Panc1 (cell line): ENCODE measurements around the gene PKIB. TPM values are rescaled to one million over a fixed set of nuclear protein-coding genes. Genes with fewer than 3 reads are reported as not detected.
A peak's percentile ranks its signal among the peaks of the same experiment; 100 is the strongest.

Source experiments
- ATAC-seq: fragments of 200-7000 bp; cut with Tn5 transposase; 2 replicates; pipeline ENCODE4 v1.9.1; 2020; ENCODE audit warnings: mild to moderate bottlenecking, moderate library complexity
- BruUV-seq: library from RNA; stranded (reverse); fragments of 400-500 nt; replicated peaks from 2 replicates; lab custom pipeline; 2021; lab: Mats Ljungman, UMichigan
- CTCF ChIA-PET: fragments of 300-600 bp; sonication (Branson Sonifier 250); formaldehyde crosslinking; loops from one replicate; lab custom pipeline; 2022; ENCODE audit warnings: antibody characterized with exemption; lab: Charles Lee
- POLR2A ChIA-PET: fragments of 300-600 bp; sonication (Branson Sonifier 250); formaldehyde crosslinking; loops from one replicate; lab custom pipeline; 2022; ENCODE audit warnings: antibody characterized with exemption; lab: Charles Lee
- DNase-seq: peaks from one replicate; pipeline ENCODE4 v3.0.0-alpha.2; 2010; ENCODE audit warnings: low read depth, low spot score
- H3K27ac ChIP-seq: 2 replicates; pipeline ENCODE4 v1.5.1; 2011; ENCODE audit warnings: mild to moderate bottlenecking, low read length, inconsistent platforms
- H3K27me3 ChIP-seq: fragments of 200-500 bp; sonication (Bioruptor generic); 2 replicates; pipeline ENCODE4 v1.6.0; 2014; ENCODE audit warnings: low read length, inconsistent platforms; ENCODE audit not compliant: control insufficient read depth, insufficient read depth
- H3K36me3 ChIP-seq: fragments of 200-500 bp; sonication (Bioruptor generic); 2 replicates; pipeline ENCODE4 v1.5.1; 2014; ENCODE audit warnings: inconsistent platforms, mild to moderate bottlenecking, low read length, moderate library complexity; ENCODE audit not compliant: control insufficient read depth, insufficient read depth
- H3K4me1 ChIP-seq: 2 replicates; pipeline ENCODE4 v1.5.1; 2011; ENCODE audit warnings: inconsistent platforms, mild to moderate bottlenecking, low read length, moderate library complexity; ENCODE audit not compliant: control insufficient read depth, insufficient read depth
- H3K4me3 ChIP-seq, 2 experiments: 2 replicates each; pipeline ENCODE4 v1.5.1; 2011 to 2012; ENCODE audit warnings: low read depth in 2 of 2, low read length in 2 of 2, mild to moderate bottlenecking in 2 of 2, inconsistent platforms in 1 of 2, moderate library complexity in 1 of 2
- H3K9me3 ChIP-seq: fragments of 200-500 bp; sonication (Bioruptor generic); 2 replicates; pipeline ENCODE4 v1.5.1; 2014; ENCODE audit warnings: low read depth, mild to moderate bottlenecking, inconsistent platforms, low read length, moderate library complexity; ENCODE audit not compliant: control insufficient read depth, insufficient read depth
- POLR2AphosphoS5 ChIP-seq: IDR thresholded peaks from 2 replicates; pipeline ENCODE4 v1.6.1; 2012; ENCODE audit warnings: mild to moderate bottlenecking, low read depth, low read length, moderate library complexity
- SIN3A ChIP-seq: IDR thresholded peaks from 2 replicates; pipeline ENCODE4 v1.6.1; 2012; ENCODE audit warnings: low read depth, mild to moderate bottlenecking, low read length, moderate library complexity, borderline replicate concordance; ENCODE audit not compliant: insufficient read depth
- TCF7L2 ChIP-seq: IDR thresholded peaks from 2 replicates; pipeline ENCODE4 v1.6.1; 2011; ENCODE audit warnings: mild to moderate bottlenecking, low read depth, low read length, inconsistent platforms
- in situ Hi-C: cut with HindIII; loops from 2 replicates; pipeline ENCODE4 v1.10.0; 2016; ENCODE audit warnings: low sequenced_read_pairs, low pct_unique_long_range_greater_than_20kb
- intact Hi-C: fragments of 100-400 bp; cut with micrococcal nuclease; formaldehyde crosslinking; loops from one replicate; pipeline ENCODE4 v1.10.0; 2022; ENCODE audit not compliant: unreplicated experiment
- total RNA-seq: library from RNA; stranded (reverse); gene quantifications from one replicate; pipeline ENCODE4 v1.2.1, GENCODE V29; 2021; ENCODE audit not compliant: unreplicated experiment
- TF ChIP-seq, protein P1 (sequence below): fragments of 450-650 bp; IDR thresholded peaks from 2 replicates; pipeline ENCODE4 v1.5.1; 2017; ENCODE audit warnings: mild to moderate bottlenecking
- TF ChIP-seq, protein P2 (sequence below), 2 experiments: IDR thresholded peaks; 2 replicates each; pipeline ENCODE4 v1.6.1; 2011 to 2012; ENCODE audit warnings: low read depth in 2 of 2, control low read depth in 1 of 2, low read length in 1 of 2, mild to moderate bottlenecking in 1 of 2, moderate library complexity in 1 of 2; ENCODE audit not compliant: insufficient read depth in 1 of 2

Gene PKIB
- total RNA-seq, 1 experiment from 2014 or later, result 1.1 TPM

DNA sequence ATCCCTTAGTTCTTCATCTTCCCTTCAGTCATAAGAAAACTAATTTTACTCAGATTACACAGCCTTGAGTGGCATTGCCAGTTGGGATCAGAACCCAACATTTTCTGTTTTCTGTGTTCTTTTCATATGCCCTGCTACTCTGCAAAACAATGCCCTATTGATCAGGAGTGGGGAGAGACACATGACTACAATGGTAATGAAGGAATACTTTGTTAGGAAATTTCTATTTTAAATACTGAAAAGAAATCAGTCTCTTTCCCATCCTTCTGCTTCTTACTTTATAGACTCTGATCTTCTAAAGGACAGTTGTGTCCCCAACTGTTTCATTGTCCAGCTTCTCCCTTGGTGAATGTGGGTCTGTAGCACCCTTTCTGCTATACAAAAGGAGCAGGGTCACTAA lies 5.5 kb upstream of the PKIB start:
- no TSS peak for BruUV-seq
- intact Hi-C loops, result no loop called here
- Histone ChIP-seq H3K4me1 (peaks cover 2% of the 10 kb centered on the region; the same call in 1 of the 2 replicates), H3K36me3 (no peaks in the 10 kb centered on the region), H3K27me3 (peaks cover 12% of the 10 kb centered on the region), H3K4me3 (no peak overlapping the region), H3K27ac (no peak overlapping the region), H3K9me3 (no peaks in the 10 kb centered on the region)
- TF ChIP-seq, protein P1, sequence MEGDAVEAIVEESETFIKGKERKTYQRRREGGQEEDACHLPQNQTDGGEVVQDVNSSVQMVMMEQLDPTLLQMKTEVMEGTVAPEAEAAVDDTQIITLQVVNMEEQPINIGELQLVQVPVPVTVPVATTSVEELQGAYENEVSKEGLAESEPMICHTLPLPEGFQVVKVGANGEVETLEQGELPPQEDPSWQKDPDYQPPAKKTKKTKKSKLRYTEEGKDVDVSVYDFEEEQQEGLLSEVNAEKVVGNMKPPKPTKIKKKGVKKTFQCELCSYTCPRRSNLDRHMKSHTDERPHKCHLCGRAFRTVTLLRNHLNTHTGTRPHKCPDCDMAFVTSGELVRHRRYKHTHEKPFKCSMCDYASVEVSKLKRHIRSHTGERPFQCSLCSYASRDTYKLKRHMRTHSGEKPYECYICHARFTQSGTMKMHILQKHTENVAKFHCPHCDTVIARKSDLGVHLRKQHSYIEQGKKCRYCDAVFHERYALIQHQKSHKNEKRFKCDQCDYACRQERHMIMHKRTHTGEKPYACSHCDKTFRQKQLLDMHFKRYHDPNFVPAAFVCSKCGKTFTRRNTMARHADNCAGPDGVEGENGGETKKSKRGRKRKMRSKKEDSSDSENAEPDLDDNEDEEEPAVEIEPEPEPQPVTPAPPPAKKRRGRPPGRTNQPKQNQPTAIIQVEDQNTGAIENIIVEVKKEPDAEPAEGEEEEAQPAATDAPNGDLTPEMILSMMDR, result no peak
- TF ChIP-seq SIN3A, result no peak
- CTCF ChIA-PET, result no interaction called here
- POLR2A ChIA-PET, result no interaction called here
- DNase-seq (no peak), ATAC-seq (no peak)
- in situ Hi-C loops, result no loop called here

- Histone ChIP-seq H3K9me3 (no peaks in the 10 kb centered on the region), H3K36me3 (no peaks in the 10 kb centered on the region), H3K4me1 (peaks cover 11% of the 10 kb centered on the region; the same call in 1 of the 2 replicates), H3K27me3 (peaks cover 36% of the 10 kb centered on the region), H3K4me3 (peak overlapping the region; percentile 43 to 77), H3K27ac (no peak overlapping the region)
- intact Hi-C loops, result no loop called here
- DNase-seq (peak; percentile 4), ATAC-seq (peak; percentile 81)
- ChIA-PET CTCF (interaction anchor here (1.0 kb wide), 1 partner anchor 228 kb away, joined by 3 read pairs; no protein-coding TSS in a partner anchor), POLR2A (no interaction called here)
- TF ChIP-seq POLR2AphosphoS5 (no peak), TCF7L2 (no peak), SIN3A (no peak)
- TF ChIP-seq, protein P1, result no peak
- TF ChIP-seq, protein P2, sequence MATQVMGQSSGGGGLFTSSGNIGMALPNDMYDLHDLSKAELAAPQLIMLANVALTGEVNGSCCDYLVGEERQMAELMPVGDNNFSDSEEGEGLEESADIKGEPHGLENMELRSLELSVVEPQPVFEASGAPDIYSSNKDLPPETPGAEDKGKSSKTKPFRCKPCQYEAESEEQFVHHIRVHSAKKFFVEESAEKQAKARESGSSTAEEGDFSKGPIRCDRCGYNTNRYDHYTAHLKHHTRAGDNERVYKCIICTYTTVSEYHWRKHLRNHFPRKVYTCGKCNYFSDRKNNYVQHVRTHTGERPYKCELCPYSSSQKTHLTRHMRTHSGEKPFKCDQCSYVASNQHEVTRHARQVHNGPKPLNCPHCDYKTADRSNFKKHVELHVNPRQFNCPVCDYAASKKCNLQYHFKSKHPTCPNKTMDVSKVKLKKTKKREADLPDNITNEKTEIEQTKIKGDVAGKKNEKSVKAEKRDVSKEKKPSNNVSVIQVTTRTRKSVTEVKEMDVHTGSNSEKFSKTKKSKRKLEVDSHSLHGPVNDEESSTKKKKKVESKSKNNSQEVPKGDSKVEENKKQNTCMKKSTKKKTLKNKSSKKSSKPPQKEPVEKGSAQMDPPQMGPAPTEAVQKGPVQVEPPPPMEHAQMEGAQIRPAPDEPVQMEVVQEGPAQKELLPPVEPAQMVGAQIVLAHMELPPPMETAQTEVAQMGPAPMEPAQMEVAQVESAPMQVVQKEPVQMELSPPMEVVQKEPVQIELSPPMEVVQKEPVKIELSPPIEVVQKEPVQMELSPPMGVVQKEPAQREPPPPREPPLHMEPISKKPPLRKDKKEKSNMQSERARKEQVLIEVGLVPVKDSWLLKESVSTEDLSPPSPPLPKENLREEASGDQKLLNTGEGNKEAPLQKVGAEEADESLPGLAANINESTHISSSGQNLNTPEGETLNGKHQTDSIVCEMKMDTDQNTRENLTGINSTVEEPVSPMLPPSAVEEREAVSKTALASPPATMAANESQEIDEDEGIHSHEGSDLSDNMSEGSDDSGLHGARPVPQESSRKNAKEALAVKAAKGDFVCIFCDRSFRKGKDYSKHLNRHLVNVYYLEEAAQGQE (IDR thresholded peaks at IDR 0.05; ENCODE audit: insufficient read depth in 1 of 2, low read depth in 2 of 2, low read length in 1 of 2), result no peak
- in situ Hi-C loops, result no loop called here
- no TSS peak for BruUV-seq
These were observed 668 bp downstream of the PKIB start for GRCh38 chr6:122610690-122611455.
